ENCODE results near the gene AK8. TPM values are rescaled to one million over a fixed set of nuclear protein-coding genes. Genes with fewer than 3 reads are reported as not detected.

The AK8 gene
- total RNA-seq, 1 experiment from 2014 or later: not detected

DNA sequence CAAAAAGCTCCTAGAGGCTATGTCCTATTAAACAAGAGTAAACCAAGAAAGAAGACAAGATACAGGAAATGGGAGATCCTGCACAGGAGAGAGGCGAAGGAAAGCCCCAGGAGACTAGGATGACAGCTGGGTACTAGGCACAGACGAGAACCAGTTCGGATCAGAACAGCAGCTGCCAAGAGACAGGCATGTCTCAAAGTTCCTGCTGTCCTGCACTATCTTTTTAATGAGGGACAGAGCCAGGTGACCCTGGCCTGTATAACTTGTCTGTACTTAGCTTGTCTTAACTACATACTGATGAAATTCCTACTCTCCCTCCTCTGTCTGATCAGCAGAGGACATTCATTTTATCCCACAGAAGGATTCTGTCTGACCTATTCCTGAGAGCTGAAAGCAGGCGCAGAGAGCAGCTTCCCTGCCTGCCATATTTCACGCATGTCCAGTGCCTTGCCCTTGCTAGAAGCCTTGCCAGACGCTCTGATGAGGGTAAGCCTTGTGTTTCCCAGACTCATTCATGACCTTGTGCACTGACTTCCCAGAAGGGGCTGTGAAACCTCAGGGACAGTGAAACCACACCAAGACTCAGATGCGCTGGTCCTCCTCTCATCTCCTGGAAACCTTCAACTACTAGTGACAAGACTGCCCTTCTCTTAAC is 41.7 kb upstream of the AK8 start:
- no TSS peak for BruUV-seq (replicated peaks)
- Histone ChIP-seq H3K27ac (ENCODE audit: low read depth, low read length, poor library complexity, severe bottlenecking) (no peak overlapping the region), H3K9me3 (ENCODE audit: low read depth, low read length, poor library complexity, severe bottlenecking) (no peaks in the 10 kb centered on the region), H3K4me1 (ENCODE audit: insufficient read depth, low read length, poor library complexity, severe bottlenecking) (no peaks in the 10 kb centered on the region), H3K36me3 (ENCODE audit: insufficient read depth, low read length, poor library complexity, severe bottlenecking) (peaks cover 32% of the 10 kb centered on the region), H3K4me3 (ENCODE audit: low read depth, low read length, poor library complexity, severe bottlenecking) (no peak overlapping the region), H3K27me3 (replicated peaks; ENCODE audit: insufficient read depth, low read depth, low read length, poor library complexity) (no peaks in the 10 kb centered on the region)
- ChIA-PET POLR2A (ENCODE audit: low non-redundant PET) (no interaction called here), CTCF (no interaction called here)
- intact Hi-C loops (cut with micrococcal nuclease; ENCODE audit: unreplicated experiment): no loop called here
- DNase-seq (ENCODE audit: low spot score): no peak
- TF ChIP-seq, protein P1, sequence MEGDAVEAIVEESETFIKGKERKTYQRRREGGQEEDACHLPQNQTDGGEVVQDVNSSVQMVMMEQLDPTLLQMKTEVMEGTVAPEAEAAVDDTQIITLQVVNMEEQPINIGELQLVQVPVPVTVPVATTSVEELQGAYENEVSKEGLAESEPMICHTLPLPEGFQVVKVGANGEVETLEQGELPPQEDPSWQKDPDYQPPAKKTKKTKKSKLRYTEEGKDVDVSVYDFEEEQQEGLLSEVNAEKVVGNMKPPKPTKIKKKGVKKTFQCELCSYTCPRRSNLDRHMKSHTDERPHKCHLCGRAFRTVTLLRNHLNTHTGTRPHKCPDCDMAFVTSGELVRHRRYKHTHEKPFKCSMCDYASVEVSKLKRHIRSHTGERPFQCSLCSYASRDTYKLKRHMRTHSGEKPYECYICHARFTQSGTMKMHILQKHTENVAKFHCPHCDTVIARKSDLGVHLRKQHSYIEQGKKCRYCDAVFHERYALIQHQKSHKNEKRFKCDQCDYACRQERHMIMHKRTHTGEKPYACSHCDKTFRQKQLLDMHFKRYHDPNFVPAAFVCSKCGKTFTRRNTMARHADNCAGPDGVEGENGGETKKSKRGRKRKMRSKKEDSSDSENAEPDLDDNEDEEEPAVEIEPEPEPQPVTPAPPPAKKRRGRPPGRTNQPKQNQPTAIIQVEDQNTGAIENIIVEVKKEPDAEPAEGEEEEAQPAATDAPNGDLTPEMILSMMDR (conservative IDR thresholded peaks at IDR 0.05; ENCODE audit: low read depth, low read length): no peak
- no peak for TF ChIP-seq EZH2 (IDR thresholded peaks at IDR 0.05; ENCODE audit: borderline replicate concordance, low read depth, low read length, poor library complexity, severe bottlenecking)

DNA sequence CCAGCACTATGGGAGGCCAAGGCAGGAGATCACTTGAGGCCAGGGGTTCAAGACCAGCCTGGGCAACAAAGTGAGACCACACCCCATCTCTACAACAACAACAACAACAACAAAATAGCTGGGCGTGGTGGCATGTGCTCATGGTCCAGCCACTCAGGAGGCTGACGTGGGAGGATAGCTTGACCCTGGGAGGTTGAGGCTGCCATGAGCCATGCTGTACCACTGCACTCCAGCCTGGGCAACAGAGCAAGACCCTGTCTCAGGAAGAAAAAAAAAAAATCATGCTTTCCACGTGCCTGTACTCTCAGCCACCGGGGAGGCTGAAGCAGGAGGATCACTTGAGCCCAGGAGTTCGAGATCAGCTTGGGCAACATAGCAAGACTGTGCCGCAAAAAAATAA is 36.8 kb upstream of the AK8 start:
- DNase-seq (ENCODE audit: low spot score): no peak
- BruUV-seq (replicated peaks): no TSS peak
- Histone ChIP-seq H3K27me3 (replicated peaks; ENCODE audit: insufficient read depth, low read depth, low read length, poor library complexity) (no peaks in the 10 kb centered on the region), H3K9me3 (ENCODE audit: low read depth, low read length, poor library complexity, severe bottlenecking) (no peaks in the 10 kb centered on the region), H3K4me1 (ENCODE audit: insufficient read depth, low read length, poor library complexity, severe bottlenecking) (no peaks in the 10 kb centered on the region), H3K36me3 (ENCODE audit: insufficient read depth, low read length, poor library complexity, severe bottlenecking) (peaks cover 34% of the 10 kb centered on the region), H3K27ac (ENCODE audit: low read depth, low read length, poor library complexity, severe bottlenecking) (no peak overlapping the region), H3K4me3 (ENCODE audit: low read depth, low read length, poor library complexity, severe bottlenecking) (no peak overlapping the region)
- POLR2A ChIA-PET (ENCODE audit: low non-redundant PET): no interaction called here
- TF ChIP-seq, protein P1 (conservative IDR thresholded peaks at IDR 0.05; ENCODE audit: low read depth, low read length): no peak
- TF ChIP-seq EZH2 (IDR thresholded peaks at IDR 0.05; ENCODE audit: borderline replicate concordance, low read depth, low read length, poor library complexity, severe bottlenecking): no peak
- intact Hi-C loops (cut with micrococcal nuclease; ENCODE audit: unreplicated experiment): no loop called here
- CTCF ChIA-PET: interaction anchor here (0.6 kb wide), 1 partner anchor 112 kb away, joined by 3 read pairs; no protein-coding TSS in a partner anchor

DNA sequence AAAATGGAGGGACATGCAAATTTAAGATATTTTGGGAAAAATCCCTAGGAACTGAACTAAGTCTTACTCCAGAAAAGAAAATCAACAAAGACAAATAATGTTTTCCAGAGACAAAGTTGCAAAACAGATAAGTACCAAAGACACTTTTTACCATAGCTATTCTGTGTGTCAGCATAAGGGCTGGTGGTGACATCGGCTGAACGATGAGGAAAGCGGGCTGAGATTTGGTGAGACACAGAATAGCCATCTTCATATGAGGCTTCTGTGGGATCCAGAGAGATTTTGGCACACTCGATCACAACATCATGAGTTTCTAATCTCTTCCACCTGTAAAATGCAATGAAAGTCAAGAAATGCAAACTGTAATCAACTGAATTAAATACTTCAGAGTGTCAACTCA is 34.0 kb upstream of the AK8 start:
- H3K4me3 ChIP-seq (ENCODE audit: low read depth, low read length, poor library complexity, severe bottlenecking): no peak overlapping the region
- no peaks in the 10 kb centered on the region for H3K27me3 ChIP-seq (replicated peaks; ENCODE audit: insufficient read depth, low read depth, low read length, poor library complexity)
- ChIA-PET POLR2A (ENCODE audit: low non-redundant PET) (no interaction called here), CTCF (no interaction called here)
- no peak overlapping the region for H3K27ac ChIP-seq (ENCODE audit: low read depth, low read length, poor library complexity, severe bottlenecking)
- TF ChIP-seq EZH2 (IDR thresholded peaks at IDR 0.05; ENCODE audit: borderline replicate concordance, low read depth, low read length, poor library complexity, severe bottlenecking): no peak
- TF ChIP-seq, protein P1 (conservative IDR thresholded peaks at IDR 0.05; ENCODE audit: low read depth, low read length): no peak
- no peaks in the 10 kb centered on the region for H3K9me3 ChIP-seq (ENCODE audit: low read depth, low read length, poor library complexity, severe bottlenecking)
- H3K36me3 ChIP-seq (ENCODE audit: insufficient read depth, low read length, poor library complexity, severe bottlenecking): peaks cover 44% of the 10 kb centered on the region
- H3K4me1 ChIP-seq (ENCODE audit: insufficient read depth, low read length, poor library complexity, severe bottlenecking): no peaks in the 10 kb centered on the region
- intact Hi-C loops (cut with micrococcal nuclease; ENCODE audit: unreplicated experiment): no loop called here
- BruUV-seq (replicated peaks): no TSS peak
- DNase-seq (ENCODE audit: low spot score): no peak
